ENCODE data around the gene GRB7.

Gene GRB7

DNA sequence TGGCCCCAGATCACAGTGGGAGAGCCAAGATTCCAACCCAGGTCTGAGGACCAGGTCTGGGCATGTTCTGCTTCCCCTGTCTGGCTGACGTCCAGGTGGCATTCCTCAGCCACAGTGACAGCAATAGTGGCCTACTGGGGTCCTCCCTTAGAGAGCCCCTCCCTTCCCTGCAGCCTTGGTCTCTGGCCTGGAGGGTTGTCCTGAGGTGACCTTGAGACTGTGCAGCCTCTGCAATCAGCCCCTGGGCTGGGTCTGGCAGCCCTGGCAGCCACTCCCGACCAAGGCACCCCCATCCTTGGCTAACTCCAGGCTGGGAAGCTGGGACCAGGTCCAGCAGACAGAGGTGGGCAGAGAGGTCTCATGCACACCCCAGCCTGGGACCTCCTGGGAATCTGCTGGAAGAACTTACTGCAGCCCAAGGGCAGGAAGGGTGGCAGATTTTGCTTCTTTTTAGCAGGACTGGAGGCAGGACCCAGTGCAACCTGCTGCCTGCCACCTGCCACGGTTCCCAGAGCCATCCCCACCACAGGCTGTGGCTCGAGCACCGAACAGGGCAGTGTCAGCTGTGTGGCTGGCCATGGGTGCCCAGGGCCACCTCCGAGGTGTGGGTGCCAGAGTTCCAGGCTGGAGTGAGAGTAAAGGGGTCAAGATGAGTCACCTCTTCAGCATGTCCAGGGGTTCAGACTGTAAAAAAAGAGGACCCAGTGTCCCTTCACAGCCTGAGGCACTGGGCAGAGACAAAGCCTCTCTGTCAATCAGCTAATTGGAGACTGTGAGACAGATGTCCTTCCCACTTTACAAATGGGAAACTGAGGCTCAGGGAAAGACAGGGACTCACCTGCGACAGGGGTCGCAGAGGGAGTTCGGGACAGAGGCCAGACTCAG lies 12.6 kb downstream of the GRB7 start:
- Mint-ChIP-seq H3K27me3 (ENCODE audit: low read depth) (peaks cover 6% of the 10 kb centered on the region), H3K27ac (no peak overlapping the region), H3K9me3 (no peaks in the 10 kb centered on the region), H3K36me3 (ENCODE audit: low read depth) (no peaks in the 10 kb centered on the region), H3K4me3 (no peak overlapping the region), H3K4me1 (ENCODE audit: low read depth) (peaks cover 17% of the 10 kb centered on the region)

DNA sequence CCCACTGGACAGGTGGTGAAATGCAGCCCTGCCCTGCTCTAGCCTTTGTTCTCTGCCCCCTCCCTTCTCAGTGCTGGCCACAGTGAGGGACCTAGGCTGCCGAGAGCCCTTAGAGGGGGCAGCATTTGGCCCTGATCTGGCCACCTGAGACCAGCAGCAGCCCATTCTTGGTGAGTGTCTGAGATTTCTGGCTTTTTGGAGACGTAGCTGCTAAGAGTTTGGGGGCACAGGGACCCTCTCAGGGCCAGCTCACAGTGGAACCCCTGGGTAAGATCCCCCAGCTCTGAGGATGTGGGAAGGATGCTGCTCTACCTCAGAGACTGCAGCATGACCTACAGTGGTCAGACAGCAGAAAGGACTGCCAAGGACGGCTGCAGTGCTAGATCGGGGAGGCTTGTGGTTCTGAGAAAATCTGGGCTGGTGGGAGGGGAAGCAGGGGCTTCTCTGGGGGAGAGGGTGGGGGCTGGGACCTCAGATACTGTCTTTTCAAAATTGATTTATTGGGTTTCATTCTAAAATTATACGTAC lies 13.3 kb downstream of the GRB7 start:
- peaks cover 6% of the 10 kb centered on the region for H3K27me3 Mint-ChIP-seq (ENCODE audit: low read depth)
- H3K9me3 Mint-ChIP-seq, result no peaks in the 10 kb centered on the region
- no peak overlapping the region for H3K4me3 Mint-ChIP-seq
- no peak overlapping the region for H3K27ac Mint-ChIP-seq
- peaks cover 24% of the 10 kb centered on the region for H3K4me1 Mint-ChIP-seq (ENCODE audit: low read depth)
- no peaks in the 10 kb centered on the region for H3K36me3 Mint-ChIP-seq (ENCODE audit: low read depth)

DNA sequence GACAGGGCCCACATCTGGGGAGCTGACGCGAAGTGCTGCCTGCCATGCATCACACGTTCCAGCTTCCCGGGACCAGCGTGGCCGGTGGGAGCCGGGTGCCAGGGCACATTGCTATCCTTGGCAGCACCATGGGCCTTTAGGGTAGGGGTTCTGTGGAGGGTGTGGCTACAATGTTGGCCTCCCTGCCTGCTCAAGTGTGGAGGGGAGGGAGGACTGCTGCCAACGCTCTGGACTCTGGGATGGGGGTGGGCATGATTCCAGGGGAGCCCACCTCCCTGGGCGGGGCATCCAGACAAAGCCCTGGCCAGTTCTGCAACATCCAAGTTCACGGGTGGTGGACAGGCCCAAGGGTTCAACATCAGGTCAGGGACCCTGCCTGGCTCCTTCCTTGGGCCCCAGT lies 13.9 kb downstream of the GRB7 start:
- Mint-ChIP-seq H3K9me3 (no peaks in the 10 kb centered on the region), H3K27ac (peak overlapping the region; percentile 38), H3K36me3 (ENCODE audit: low read depth) (no peaks in the 10 kb centered on the region), H3K4me1 (ENCODE audit: low read depth) (peaks cover 28% of the 10 kb centered on the region), H3K27me3 (ENCODE audit: low read depth) (peaks cover 6% of the 10 kb centered on the region), H3K4me3 (no peak overlapping the region)

DNA sequence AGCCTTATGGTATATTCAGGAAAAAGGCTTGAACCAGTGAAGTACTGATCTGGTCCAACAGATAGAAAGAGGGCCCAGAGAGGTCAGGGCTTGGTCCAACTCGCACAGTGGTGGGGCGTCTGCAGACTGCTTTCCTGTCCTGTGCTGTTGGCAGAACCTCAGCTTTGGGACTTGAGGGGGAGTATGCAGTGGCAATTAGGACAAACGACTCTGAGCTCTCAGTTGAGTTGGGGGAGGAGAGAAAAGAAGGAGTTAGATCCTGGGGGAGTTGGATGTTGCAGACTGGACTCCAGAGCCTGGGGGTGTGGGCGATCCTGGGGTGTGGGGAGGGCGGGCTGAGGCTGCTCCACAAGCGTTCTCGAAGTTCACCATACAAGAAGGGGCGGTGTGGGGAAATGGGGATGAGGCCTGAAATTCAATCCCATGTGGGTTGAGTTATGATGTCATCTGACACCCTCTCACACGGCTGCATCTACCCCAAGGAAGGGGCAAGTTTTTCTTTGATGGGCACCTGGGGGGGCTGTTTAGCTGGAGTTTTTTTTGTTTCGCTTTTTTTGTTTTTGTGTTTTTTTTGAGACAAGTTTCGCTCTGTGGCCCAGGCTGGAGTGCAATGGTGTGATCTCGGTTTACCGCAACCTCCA lies 14.6 kb downstream of the GRB7 start:
- H3K9me3 Mint-ChIP-seq, result no peaks in the 10 kb centered on the region
- no peaks in the 10 kb centered on the region for H3K36me3 Mint-ChIP-seq (ENCODE audit: low read depth)
- peak overlapping the region; percentile 76 for H3K27ac Mint-ChIP-seq
- H3K27me3 Mint-ChIP-seq (ENCODE audit: low read depth), result peaks cover 6% of the 10 kb centered on the region
- peak overlapping the region; percentile 70 for H3K4me3 Mint-ChIP-seq
- peaks cover 34% of the 10 kb centered on the region for H3K4me1 Mint-ChIP-seq (ENCODE audit: low read depth)

DNA sequence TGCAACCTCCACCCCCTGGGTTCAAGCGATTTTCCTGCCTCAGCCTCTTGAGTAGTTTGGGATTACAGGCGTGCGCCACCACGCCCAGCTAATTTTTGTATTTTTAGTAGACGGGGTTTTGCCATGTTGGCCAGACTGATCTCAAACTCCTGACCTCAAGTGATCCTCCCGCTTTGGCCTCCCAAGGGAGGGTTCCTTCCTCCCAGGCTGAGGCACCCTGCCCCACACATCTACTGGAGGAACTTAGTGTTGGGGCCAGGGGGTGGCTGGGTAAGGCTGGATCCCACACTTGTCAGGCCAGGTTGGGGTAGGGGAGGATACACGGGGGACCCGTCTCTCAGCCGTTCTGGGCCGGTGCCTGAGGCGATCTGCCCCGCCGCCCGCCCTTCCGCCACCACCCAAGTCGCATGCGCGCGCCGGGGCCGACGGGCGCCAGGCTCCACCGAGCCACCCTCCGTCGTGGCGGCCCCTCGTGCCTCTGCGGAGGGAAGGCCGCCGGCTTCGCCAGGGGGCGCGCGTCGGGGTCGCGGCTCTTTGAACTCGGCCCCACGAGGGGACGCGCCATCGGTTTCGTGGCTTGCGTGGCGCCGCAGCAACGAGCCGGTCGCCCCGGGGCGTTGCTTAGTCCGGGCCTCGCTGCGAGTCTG lies 15.9 kb downstream of the GRB7 start:
- Mint-ChIP-seq H3K4me1 (ENCODE audit: low read depth) (peaks cover 43% of the 10 kb centered on the region), H3K27me3 (ENCODE audit: low read depth) (peaks cover 6% of the 10 kb centered on the region), H3K27ac (peak overlapping the region; percentile 96), H3K9me3 (no peaks in the 10 kb centered on the region), H3K4me3 (peak overlapping the region; percentile 87), H3K36me3 (ENCODE audit: low read depth) (peaks cover 3% of the 10 kb centered on the region)

DNA sequence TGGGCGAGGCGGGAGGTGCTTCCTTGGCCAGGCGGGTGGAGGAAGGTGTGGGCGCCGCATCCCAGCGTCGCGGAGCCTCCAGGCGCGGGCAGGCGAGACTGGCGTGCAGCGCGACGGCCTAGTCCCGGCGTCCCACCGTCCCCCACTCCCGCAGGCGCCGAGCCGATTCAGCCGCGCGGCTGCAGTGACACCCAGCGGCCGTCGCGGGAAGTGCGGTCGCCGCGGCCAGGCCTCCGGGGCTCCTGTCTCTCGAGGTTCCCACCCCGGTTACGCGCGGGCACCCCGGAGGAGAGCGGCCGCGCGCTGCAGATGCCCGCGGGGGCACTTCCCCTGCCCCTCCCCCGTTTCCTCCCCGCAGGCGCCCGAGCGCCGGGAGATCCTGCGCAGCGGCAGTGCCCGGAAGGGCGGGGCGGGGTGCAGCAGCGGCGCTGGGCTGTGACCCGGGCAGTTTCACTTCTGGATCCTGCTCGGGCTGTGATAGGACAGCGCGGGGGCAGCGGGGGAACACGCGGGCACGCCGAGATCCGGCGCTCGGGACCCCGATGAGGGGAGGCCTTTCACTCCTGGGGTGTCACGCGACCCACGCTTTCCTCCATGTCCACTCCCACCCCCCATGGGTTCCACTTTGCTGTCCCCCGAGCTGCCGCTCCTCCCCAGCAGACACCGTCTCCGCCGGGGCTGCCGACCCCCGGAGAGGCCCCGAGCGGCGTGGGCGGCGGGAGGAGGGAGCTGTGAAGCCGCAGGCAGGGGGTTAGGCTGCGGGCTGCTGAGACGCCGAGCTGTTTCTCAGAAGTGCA lies 16.6 kb downstream of the GRB7 start:
- H3K27ac Mint-ChIP-seq, result peak overlapping the region; percentile 80
- H3K27me3 Mint-ChIP-seq (ENCODE audit: low read depth), result peaks cover under 1% of the 10 kb centered on the region
- H3K4me1 Mint-ChIP-seq (ENCODE audit: low read depth), result peaks cover 47% of the 10 kb centered on the region
- peak overlapping the region; percentile 44 for H3K4me3 Mint-ChIP-seq
- H3K9me3 Mint-ChIP-seq, result no peaks in the 10 kb centered on the region
- H3K36me3 Mint-ChIP-seq (ENCODE audit: low read depth), result peaks cover 3% of the 10 kb centered on the region

DNA sequence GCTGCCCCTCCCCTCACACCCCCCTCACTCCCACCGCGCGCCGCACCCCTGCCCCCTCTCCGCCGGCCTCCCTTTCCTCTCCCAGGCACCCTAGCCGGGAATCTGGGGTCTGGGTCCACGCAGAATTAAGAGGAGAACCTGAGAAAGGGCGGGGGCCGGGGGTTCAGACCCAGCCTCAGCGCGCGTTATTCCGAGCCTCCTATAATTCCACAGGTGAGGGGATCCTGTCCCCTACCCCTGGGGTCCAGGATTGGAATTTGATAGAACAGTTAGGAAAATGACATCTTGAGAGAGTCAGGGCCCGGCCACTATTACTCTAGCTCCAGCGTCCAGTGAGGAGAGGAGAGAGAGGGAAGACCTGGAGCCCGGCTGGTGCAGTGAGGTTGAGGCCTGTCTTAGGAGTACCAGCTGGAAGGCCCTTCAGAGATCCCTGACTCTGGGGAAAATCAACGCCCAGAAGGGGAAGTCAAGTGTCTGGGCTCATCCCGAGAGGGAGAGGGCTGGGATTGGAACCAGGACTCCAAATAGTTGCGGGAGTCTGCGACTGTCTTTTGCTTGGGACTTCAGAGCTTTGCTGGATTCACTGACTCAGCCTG lies 17.3 kb downstream of the GRB7 start:
- Mint-ChIP-seq H3K27ac (peak overlapping the region; percentile 80), H3K4me1 (ENCODE audit: low read depth) (peaks cover 47% of the 10 kb centered on the region), H3K4me3 (peak overlapping the region; percentile 60), H3K9me3 (no peaks in the 10 kb centered on the region), H3K27me3 (ENCODE audit: low read depth) (no peaks in the 10 kb centered on the region), H3K36me3 (ENCODE audit: low read depth) (peaks cover 6% of the 10 kb centered on the region)

DNA sequence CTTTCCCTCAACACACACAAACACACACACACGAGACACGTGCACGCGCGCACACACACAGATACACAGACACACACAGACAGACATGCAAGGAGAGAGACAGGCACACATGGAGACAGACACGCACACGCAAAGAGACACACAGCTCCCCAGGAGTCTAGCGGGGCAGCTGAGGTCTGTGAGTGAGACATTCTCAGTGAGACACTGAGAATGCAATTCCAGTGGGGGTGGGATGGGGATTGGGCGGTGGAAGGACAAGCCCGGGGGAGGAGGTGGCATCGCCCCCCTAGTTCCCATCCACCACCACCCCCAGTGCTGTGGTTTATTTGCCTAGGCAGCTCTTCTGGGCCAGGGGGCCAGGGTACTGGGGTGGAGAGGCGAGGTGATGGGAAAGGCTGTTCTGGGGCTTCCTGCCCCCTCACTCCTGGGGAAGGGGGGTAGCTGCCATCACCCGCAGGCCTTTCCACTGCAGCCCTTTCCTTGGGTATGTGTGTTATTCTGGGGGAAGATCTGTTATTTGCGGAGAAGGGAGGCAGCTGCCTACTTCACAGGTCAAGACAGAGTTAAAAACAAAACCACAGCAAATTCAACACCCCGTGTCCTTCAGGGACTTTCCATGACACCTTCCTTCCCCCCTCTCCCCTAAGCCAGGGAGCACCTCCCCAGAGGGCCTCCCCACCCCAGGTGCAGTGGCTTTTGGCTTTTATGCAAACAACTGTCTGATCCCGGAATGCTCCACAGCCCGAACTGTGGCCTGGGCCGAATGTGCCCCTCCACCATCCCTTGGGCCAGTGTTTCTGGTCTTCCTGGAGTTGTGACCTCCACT lies 18.0 kb downstream of the GRB7 start:
- no peaks in the 10 kb centered on the region for H3K9me3 Mint-ChIP-seq
- no peaks in the 10 kb centered on the region for H3K27me3 Mint-ChIP-seq (ENCODE audit: low read depth)

DNA sequence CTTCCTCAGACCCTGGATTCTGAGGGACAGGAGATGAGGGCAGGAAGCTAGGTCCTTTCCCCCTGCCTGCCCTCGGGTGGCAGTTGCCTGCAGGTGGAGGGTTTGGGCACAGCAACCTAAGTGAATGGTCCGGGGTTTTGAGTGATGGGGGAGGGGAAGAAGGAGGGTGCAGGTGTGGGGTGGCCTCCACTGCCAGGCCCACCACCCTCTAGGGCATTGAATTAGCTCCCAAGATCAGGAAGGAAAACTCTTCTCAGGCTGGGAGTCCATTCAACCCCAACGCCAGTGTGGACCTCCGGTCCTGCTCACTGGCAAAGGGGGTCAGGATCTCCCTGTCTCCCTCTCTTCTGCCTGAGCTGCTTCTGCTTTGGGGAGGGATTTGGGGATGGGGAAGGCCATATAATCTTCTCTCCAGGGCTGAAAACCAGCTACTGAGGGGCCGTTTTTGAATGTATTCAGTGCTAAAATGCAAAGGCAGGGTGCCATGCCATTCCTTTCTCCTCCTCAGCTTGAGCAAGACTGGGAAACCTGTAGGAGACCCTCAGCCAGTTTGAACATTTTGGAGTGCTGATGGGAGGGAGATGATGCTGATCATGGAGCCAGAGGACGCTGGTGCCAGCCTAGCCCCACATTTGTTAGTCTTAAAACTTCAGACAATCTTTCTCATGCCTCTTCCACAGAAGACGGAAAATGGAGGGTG lies 18.8 kb downstream of the GRB7 start:
- peak overlapping the region; percentile 41 for H3K4me3 Mint-ChIP-seq
- peaks cover 9% of the 10 kb centered on the region for H3K36me3 Mint-ChIP-seq (ENCODE audit: low read depth)
- no peaks in the 10 kb centered on the region for H3K9me3 Mint-ChIP-seq
- H3K27me3 Mint-ChIP-seq (ENCODE audit: low read depth), result no peaks in the 10 kb centered on the region
- H3K27ac Mint-ChIP-seq, result peak overlapping the region; percentile 80
- H3K4me1 Mint-ChIP-seq (ENCODE audit: low read depth), result peaks cover 50% of the 10 kb centered on the region

More for the DNA sequence above, 18.0 kb downstream of the GRB7 start:
- Mint-ChIP-seq H3K4me3 (peak overlapping the region; percentile 60), H3K4me1 (ENCODE audit: low read depth) (peaks cover 47% of the 10 kb centered on the region), H3K36me3 (ENCODE audit: low read depth) (peaks cover 6% of the 10 kb centered on the region), H3K27ac (peak overlapping the region; percentile 80)

DNA sequence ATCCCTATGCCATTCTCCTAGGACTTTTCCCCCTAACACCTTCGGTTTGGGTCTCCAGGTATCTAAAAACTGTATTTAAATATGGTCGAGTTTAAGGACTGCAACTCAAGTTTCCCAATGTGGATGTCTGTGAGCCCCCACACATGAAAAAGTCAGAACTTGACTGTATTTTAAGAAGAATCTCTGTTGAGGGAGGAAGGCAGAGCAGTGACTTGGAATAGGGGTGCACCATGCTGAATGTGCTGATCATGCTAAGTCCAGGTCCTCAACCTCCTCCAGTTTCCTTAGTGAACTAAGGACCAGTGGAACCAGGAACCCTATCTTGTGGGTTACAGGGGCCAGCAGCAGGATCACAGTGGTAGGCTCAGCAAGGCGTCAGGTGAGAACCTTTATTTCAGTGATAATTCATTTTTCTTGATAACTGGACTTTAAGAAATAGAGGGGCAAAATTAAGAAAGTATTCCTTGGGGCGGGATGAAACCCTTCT lies 19.5 kb downstream of the GRB7 start:
- H3K36me3 Mint-ChIP-seq (ENCODE audit: low read depth), result peaks cover 9% of the 10 kb centered on the region
- peaks cover 48% of the 10 kb centered on the region for H3K4me1 Mint-ChIP-seq (ENCODE audit: low read depth)
- H3K27me3 Mint-ChIP-seq (ENCODE audit: low read depth), result no peaks in the 10 kb centered on the region
- peak overlapping the region; percentile 80 for H3K27ac Mint-ChIP-seq
- H3K9me3 Mint-ChIP-seq, result no peaks in the 10 kb centered on the region
- H3K4me3 Mint-ChIP-seq, result peak overlapping the region; percentile 32

DNA sequence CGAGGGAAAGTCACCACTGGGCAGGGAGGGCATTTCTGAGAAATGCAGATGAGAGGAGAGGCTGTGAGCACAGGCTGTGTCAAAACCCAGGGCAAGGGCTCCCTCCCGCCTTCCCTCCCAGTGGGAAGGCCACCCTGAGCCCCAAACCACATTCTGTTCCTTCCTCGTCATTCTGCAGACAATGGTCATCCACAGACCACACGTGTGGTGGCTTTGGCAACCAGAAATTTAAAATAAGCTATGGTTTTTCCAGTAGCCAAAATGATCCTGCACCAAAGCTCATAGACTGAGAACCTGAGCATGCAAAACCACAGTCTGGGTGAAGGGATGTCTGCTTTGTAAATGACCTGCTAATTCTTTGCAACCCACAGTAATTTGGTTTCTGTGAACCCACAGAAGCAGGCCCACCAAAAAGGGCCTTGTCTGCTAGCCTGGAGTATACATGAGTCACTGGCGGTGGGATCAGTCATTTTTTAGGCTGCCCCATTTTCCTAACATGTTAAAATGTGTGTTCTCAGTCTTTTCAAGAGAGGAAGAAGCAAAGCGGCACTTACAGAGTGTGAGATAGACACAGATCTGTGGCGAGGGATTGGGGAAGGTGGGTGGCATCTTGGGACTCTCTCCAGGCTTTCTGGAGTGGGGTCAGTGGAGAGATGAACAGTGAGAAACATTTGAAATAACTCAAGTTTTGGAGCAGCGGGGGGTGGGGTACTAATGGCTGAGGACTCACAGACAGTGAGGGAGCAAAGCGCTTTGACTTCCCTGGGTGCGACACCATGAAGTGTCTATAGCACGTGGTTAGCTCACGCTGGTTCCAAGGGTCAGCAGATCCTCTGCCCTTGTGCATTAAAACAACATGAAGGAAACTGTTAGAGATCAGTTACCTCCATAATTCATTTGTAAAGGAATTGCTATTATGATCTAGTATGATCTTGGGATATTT lies 20.5 kb downstream of the GRB7 start:
- peak overlapping the region; percentile 80 for H3K27ac Mint-ChIP-seq
- no peaks in the 10 kb centered on the region for H3K27me3 Mint-ChIP-seq (ENCODE audit: low read depth)
- peaks cover 15% of the 10 kb centered on the region for H3K36me3 Mint-ChIP-seq (ENCODE audit: low read depth)
- no peaks in the 10 kb centered on the region for H3K9me3 Mint-ChIP-seq
- peaks cover 47% of the 10 kb centered on the region for H3K4me1 Mint-ChIP-seq (ENCODE audit: low read depth)
- peak overlapping the region; percentile 17 for H3K4me3 Mint-ChIP-seq

DNA sequence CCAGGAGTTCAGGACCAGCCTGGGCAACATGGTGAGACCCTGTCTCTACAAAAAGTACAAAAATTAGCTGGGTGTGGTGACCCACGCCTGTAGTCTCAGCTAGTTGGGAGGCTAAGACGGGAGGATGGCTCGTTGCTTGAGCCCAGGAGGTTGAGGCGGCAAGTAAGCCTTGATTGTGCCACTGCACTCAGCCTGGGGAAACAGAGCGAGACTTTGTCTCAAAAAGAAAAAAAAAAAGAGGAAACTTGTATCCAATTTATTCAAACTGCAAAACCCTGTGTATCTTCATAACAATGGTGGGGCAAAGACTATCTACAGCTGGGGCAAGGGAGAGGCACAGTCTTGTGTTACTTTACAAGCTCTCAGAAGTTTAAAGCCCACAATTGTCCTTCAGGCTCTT lies 21.5 kb downstream of the GRB7 start:
- Mint-ChIP-seq H3K27ac (no peak overlapping the region), H3K4me1 (ENCODE audit: low read depth) (peaks cover 43% of the 10 kb centered on the region), H3K27me3 (ENCODE audit: low read depth) (no peaks in the 10 kb centered on the region), H3K4me3 (no peak overlapping the region), H3K9me3 (no peaks in the 10 kb centered on the region), H3K36me3 (ENCODE audit: low read depth) (peaks cover 15% of the 10 kb centered on the region)

Measured in T-helper 1 cell treated with Interleukin-12 subunit alpha and Interleukin-12 subunit beta and Interleukin-4 antibody, amounts not matched to agents 30 μg/mL and 1 μg/mL, for 36 hours (primary cell).